Common myeloid progenitor, CD34-positive (primary cell): ENCODE measurements around the gene FAM13A.

Experiments used
- CTCF ChIA-PET: fragments of 350-600 bp; sonication (Branson Sonifier 250); formaldehyde crosslinking; loops from one replicate; lab custom pipeline; 2021; ENCODE audit warnings: antibody characterized with exemption; lab: Charles Lee
- POLR2A ChIA-PET: fragments of 350-600 bp; sonication (Branson Sonifier 250); formaldehyde crosslinking; loops from one replicate; lab custom pipeline; 2021; ENCODE audit warnings: antibody characterized with exemption; lab: Charles Lee
- DNase-seq, 3 donors: peaks; one replicate each; pipeline versions ENCODE4 v3.0.0 to v3.0.0-alpha.2; 2013
- H3K27ac ChIP-seq, 2 experiments: 1 replicate in 1 of 2; 2 replicates in 1 of 2; pipeline ENCODE4 v1.7.0; 2013; ENCODE audit warnings: inconsistent platforms in 2 of 2, low read length in 2 of 2, mild to moderate bottlenecking in 2 of 2, low read depth in 1 of 2, moderate library complexity in 1 of 2; ENCODE audit not compliant: severe bottlenecking in 2 of 2, insufficient read depth in 1 of 2, poor library complexity in 1 of 2
- H3K27me3 ChIP-seq, 5 experiments: replicated peaks in 2 of 5; 1 replicate in 3 of 5; 2 replicates in 2 of 5; pipeline versions ENCODE4 v1.6.1 to v1.7.0; 2013; ENCODE audit warnings: low read length in 4 of 5, mild to moderate bottlenecking in 2 of 5, moderate library complexity in 2 of 5, inconsistent platforms in 1 of 5; ENCODE audit not compliant: insufficient read depth in 5 of 5, control insufficient read depth in 4 of 5
- H3K36me3 ChIP-seq, 4 experiments: 1 replicate in 2 of 4; 2 replicates in 2 of 4; pipeline versions ENCODE4 v1.6.1 to v1.7.0; 2013; ENCODE audit warnings: low read length in 3 of 4, control low read depth in 1 of 4, mild to moderate bottlenecking in 1 of 4; ENCODE audit not compliant: control insufficient read depth in 4 of 4, insufficient read depth in 4 of 4
- H3K4me1 ChIP-seq, 4 experiments: 1 replicate in 3 of 4; 2 replicates in 1 of 4; pipeline versions ENCODE4 v1.6.1 to v1.7.1; 2013; ENCODE audit warnings: low read length in 3 of 4, mild to moderate bottlenecking in 3 of 4, control low read depth in 1 of 4, inconsistent platforms in 1 of 4, moderate library complexity in 1 of 4; ENCODE audit not compliant: control insufficient read depth in 4 of 4, insufficient read depth in 4 of 4; ENCODE audit errors: control extremely low read depth in 1 of 4
- H3K4me3 ChIP-seq, 7 experiments: 1 replicate in 4 of 7; 2 replicates in 3 of 7; pipeline versions ENCODE4 v1.5.1 to v1.7.0; 2013; ENCODE audit warnings: mild to moderate bottlenecking in 7 of 7, low read length in 6 of 7, moderate library complexity in 6 of 7, inconsistent platforms in 2 of 7, low read depth in 2 of 7, control low read depth in 1 of 7; ENCODE audit not compliant: insufficient read depth in 4 of 7, control insufficient read depth in 1 of 7; ENCODE audit errors: extremely low read depth in 1 of 7
- H3K9me3 ChIP-seq, 5 experiments: 1 replicate in 4 of 5; 2 replicates in 1 of 5; pipeline versions ENCODE4 v1.6.1 to v1.7.1; 2013; ENCODE audit warnings: low read length in 4 of 5, mild to moderate bottlenecking in 2 of 5, inconsistent platforms in 1 of 5, low read depth in 1 of 5, moderate library complexity in 1 of 5; ENCODE audit not compliant: control insufficient read depth in 4 of 5, insufficient read depth in 2 of 5; ENCODE audit errors: control extremely low read depth in 1 of 5
- WGBS: methylation state at CpG from one replicate; pipeline ENCODE4 v1.1.5; 2013; ENCODE audit not compliant: insufficient coverage; 5-methylcytosine and 5-hydroxymethylcytosine counted together

FAM13A gene

DNA sequence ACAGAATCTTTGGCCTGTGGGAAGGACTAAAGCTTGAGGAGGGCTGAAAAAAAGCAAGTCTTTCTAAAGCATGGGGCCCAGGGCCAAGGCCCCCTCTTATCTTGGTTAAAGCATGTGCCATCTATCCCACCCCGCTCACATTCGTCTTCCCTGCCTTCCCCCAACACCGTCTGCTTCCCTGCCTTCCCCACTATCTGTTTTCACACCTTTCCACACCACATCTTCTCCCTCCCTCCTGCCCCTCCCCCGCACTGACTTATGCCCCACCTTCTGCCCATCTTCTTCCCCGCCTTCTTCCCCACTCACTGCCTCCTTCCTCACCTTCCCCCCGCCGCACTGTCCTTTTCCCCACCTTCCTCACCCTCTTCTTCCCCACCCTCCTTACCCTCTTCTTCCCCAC, 358.5 kb downstream of the FAM13A start:
- CTCF ChIA-PET, result interaction anchor here (1.4 to 1.6 kb wide), 2 partner anchors 9 to 158 kb away, joined by 4 to 5 read pairs; no protein-coding TSS in a partner anchor
- POLR2A ChIA-PET, result no interaction called here
- WGBS, result 85% methylated on average over 7 of the region's 7 CpGs
- H3K4me1 ChIP-seq, result peaks cover 0 to 6% (median 3%) of the 10 kb centered on the region in 4 experiments
- H3K27me3 ChIP-seq, result no peaks in the 10 kb centered on the region
- H3K9me3 ChIP-seq, result no peaks in the 10 kb centered on the region
- DNase-seq, result peak in 1 of 3 donors; percentile 23
- no peak overlapping the region for H3K4me3 ChIP-seq
- H3K27ac ChIP-seq, result no peak overlapping the region
- H3K36me3 ChIP-seq, result peaks cover 4 to 16% (median 6%) of the 10 kb centered on the region in 4 experiments

DNA sequence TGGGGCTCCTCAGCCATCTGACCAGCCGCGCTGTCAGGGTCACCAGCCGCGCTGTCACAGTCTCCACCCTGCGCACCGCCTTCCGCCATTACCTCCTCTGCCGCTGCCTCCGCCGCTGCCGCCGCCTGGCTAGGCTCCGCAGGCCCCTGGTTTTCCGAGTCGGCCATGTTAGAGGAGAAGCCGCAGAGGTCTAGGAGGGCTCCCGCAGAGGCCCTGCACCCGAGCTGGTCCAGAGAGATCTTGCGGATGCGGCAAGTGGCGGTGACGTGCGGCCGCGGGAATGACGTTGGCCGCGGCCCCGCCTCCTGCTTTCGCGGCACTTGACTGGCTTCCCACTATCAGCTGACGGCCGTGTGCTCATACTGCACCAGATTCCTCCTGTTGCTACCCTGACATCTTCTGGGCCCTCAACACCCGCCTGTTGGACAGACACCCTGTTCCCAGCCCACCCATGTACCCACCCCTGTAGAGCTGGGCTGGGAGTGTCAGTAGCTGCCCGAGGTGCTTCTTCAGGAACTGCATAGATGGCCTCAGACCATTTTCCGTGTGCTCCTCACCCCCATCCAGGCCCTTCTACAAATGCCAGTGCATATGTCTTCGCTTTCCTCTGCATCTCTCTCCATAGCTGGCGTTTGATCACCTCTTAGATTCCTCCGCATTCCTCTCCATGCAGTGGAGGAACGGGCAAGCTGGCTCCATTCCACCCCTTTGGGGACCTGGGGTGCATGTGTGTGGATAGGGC, 359.2 kb downstream of the FAM13A start, which contains the start of gene NAP1L5:
Gene NAP1L5 (minus strand): TSS at position 242 of the 742 bp plus-strand sequence. CDS start 75 bp downstream, at position 167.
- H3K27me3 ChIP-seq, result no peaks in the 10 kb centered on the region
- ChIA-PET CTCF (interaction anchor here (1.4 to 1.6 kb wide), 3 partner anchors 8 to 157 kb away, joined by 3 to 5 read pairs (median 4); no protein-coding TSS in a partner anchor), POLR2A (no interaction called here)
- peaks cover 0 to 6% (median 3%) of the 10 kb centered on the region in 4 experiments for H3K4me1 ChIP-seq
- H3K9me3 ChIP-seq, result no peaks in the 10 kb centered on the region
- peaks cover 4 to 14% (median 5%) of the 10 kb centered on the region in 4 experiments for H3K36me3 ChIP-seq
- WGBS, result 59% methylated on average over 36 of the region's 40 CpGs
- H3K4me3 ChIP-seq, result peak within 1 kb of the TSS; percentile 59 to 89 (median 73)
- H3K27ac ChIP-seq, result peak within 1 kb of the TSS; percentile 22 to 72
- DNase-seq, result peak; percentile 79 to 91 (median 88)

DNA sequence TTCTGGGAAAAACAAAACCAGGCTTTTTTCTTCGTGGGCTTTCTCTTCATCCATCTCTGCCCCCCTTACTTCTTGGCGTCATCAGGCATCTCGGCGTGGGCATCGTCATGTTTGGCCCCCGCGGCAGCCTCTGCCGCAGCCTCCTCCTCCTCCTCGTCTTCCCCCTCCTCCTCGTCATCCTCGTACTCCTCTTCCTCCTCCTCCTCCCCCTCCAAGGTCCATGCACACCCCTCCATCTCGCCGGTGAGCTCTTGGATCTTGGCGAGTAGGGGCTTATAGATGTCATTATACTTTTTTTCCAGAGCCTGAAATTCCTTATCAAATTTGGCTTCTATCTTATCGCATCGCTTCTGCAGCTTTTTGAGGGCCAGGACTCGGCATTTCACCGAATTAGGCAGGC, 359.8 kb downstream of the FAM13A start:
- POLR2A ChIA-PET, result interaction anchor here (0.6 kb wide), 1 partner anchor 162 kb away, joined by 4 read pairs; no protein-coding TSS in a partner anchor
- Histone ChIP-seq H3K27ac (peak overlapping the region; percentile 22 to 72), H3K9me3 (no peaks in the 10 kb centered on the region), H3K4me1 (peaks cover 0 to 6% (median 3%) of the 10 kb centered on the region in 4 experiments), H3K36me3 (peaks cover 0 to 11% (median 5%) of the 10 kb centered on the region in 4 experiments), H3K4me3 (peak overlapping the region; percentile 59 to 89 (median 73)), H3K27me3 (no peaks in the 10 kb centered on the region)
- CTCF ChIA-PET, result interaction anchor here (1.0 to 2.0 kb wide), 5 partner anchors 7 to 157 kb away, joined by 3 to 7 read pairs (median 5); no protein-coding TSS in a partner anchor
- DNase-seq, result peak in 2 of 3 donors; percentile 53 to 56
- 59% methylated on average over 13 of the region's 18 CpGs for WGBS

DNA sequence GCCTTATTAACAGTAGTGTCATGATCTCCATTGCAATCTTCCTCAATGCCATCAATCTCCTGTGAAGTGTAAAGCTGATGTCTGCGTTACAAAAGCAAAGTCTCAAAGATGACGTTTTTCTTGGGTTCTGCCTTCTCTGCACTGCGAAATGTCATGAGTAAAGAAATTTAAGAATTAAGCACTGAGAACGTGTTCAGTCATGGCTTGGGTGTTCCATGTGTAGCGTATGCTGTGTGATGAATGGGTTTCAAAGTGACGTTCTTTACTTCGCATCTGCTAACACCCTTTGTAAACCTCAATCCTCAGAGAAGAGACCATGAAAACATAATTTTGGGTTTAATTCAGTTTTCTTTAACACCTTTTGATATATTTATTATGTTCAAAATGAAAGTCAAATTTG, 360.4 kb downstream of the FAM13A start:
- Histone ChIP-seq H3K36me3 (peaks cover 0 to 7% (median 4%) of the 10 kb centered on the region in 4 experiments), H3K27me3 (no peaks in the 10 kb centered on the region), H3K9me3 (no peaks in the 10 kb centered on the region), H3K27ac (no peak overlapping the region), H3K4me3 (peak overlapping the region in 6 of 7 experiments; percentile 59 to 89 (median 75)), H3K4me1 (peaks cover 0 to 6% (median 3%) of the 10 kb centered on the region in 4 experiments)
- ChIA-PET POLR2A (interaction anchor here (0.6 kb wide), 1 partner anchor 162 kb away, joined by 4 read pairs; no protein-coding TSS in a partner anchor), CTCF (interaction anchor here (1.0 to 2.0 kb wide), 4 partner anchors 9 to 34 kb away, joined by 3 to 7 read pairs (median 6); no protein-coding TSS in a partner anchor)
- no peak for DNase-seq
- WGBS, result 93% methylated on average over 5 of the region's 7 CpGs

DNA sequence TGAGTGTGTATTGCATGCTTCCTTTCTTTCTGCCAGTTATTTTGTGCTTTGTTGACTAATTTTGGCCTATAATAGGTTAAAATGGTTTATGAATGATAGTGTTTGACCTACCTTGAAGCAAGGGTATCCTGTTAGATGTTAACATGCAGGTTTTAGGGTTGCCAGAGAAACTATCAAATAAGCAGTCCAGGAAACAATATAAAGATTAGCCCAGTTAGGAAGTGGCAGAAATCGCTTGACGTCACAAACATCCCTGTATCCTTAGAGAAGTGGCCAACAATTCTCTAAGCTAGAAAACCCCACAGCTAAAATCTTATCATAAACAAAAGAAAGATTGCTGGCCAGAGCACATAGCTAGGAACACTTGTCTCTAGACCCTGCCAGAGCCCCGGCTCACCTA, 363.2 kb downstream of the FAM13A start:
- no peaks in the 10 kb centered on the region for H3K9me3 ChIP-seq
- peaks cover 0 to 13% (median 3%) of the 10 kb centered on the region in 4 experiments for H3K4me1 ChIP-seq
- DNase-seq, result no peak
- ChIA-PET CTCF (interaction anchor here (1.4 kb wide), 1 partner anchor 20 kb away, joined by 5 read pairs; no protein-coding TSS in a partner anchor), POLR2A (interaction anchor here (0.6 kb wide), 1 partner anchor 1303 kb away, joined by 3 read pairs; no protein-coding TSS in a partner anchor)
- H3K27me3 ChIP-seq, result no peaks in the 10 kb centered on the region
- no peak overlapping the region for H3K27ac ChIP-seq
- 87% methylated on average over 3 of the region's 3 CpGs for WGBS
- H3K4me3 ChIP-seq, result no peak overlapping the region
- H3K36me3 ChIP-seq, result peaks cover 0 to 23% (median 7%) of the 10 kb centered on the region in 4 experiments

DNA sequence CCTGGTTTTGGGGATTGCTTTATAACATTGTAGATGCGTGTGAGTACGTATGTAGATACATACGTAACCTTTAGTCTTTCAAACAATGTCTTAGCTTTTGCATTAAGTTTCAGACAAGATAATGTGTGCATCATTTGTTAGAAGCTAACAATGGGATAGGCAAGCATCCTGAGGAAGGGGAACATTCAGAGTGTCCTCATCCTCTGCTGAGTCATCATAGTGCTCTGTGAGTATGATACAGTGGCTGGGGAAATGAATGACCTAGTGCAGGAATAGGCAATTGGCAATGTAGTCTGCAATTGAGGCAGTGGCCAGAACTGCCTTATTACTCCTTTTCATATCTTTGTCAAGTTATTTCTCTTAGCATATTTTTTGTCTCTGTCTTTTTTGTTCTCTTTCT, 366.6 kb downstream of the FAM13A start:
- WGBS, result no CpG with 5 or more reads among the region's 3 CpGs
- Histone ChIP-seq H3K27ac (no peak overlapping the region), H3K4me3 (no peak overlapping the region), H3K4me1 (peaks cover 0 to 8% (median 0%) of the 10 kb centered on the region in 4 experiments), H3K9me3 (no peaks in the 10 kb centered on the region), H3K36me3 (peaks cover 5 to 26% (median 20%) of the 10 kb centered on the region in 4 experiments), H3K27me3 (no peaks in the 10 kb centered on the region)
- ChIA-PET POLR2A (no interaction called here), CTCF (interaction anchor here (1.5 kb wide), 1 partner anchor 8 kb away, joined by 5 read pairs; the partner anchor contains the start of gene NAP1L5)
- DNase-seq, result peak in 2 of 3 donors; percentile 28 to 44
